Measurements from ENCODE around the gene NAV1. TPM values are rescaled to one million over a fixed set of nuclear protein-coding genes. Genes with fewer than 3 reads are reported as not detected.

The NAV1 gene
- total and polyA plus RNA-seq, 2 donors (not counting 3 experiments of a cell fraction or from before 2014, with no cell fraction given): 19.9 to 138 TPM

- H3K4me2 ChIP-seq (ENCODE audit: insufficient read depth, low read length): no peak overlapping the region
- CTCF ChIA-PET: interaction anchor here (1.1 to 26.3 kb wide), 3 partner anchors 20 to 75 kb away, joined by 3 to 1317 read pairs (median 140); partner anchors contain the start of gene PHLDA3
These were observed 28.2 kb upstream of the NAV1 start for GRCh38 chr1:201510734-201511133.

GRCh38 chr1:201511396-201511940, 27.5 kb upstream of the NAV1 start:
- no peak for TF ChIP-seq GATA2 (IDR thresholded peaks at IDR 0.05; ENCODE audit: insufficient read depth, insufficient read length, low read depth, low read length)
- no peak for TF ChIP-seq MAX (IDR thresholded peaks at IDR 0.05; ENCODE audit: insufficient read depth, insufficient read length)
- TF ChIP-seq FOS (IDR thresholded peaks at IDR 0.05; ENCODE audit: borderline replicate concordance, insufficient read depth, low read length): no peak
- no peak for TF ChIP-seq POLR2A (IDR thresholded peaks at IDR 0.05; ENCODE audit: low read depth, low read length)
- TF ChIP-seq POLR2AphosphoS5 (IDR thresholded peaks at IDR 0.05; ENCODE audit: insufficient read depth, low read depth, low read length): no peak
- TF ChIP-seq CTCF (IDR thresholded peaks at IDR 0.05; ENCODE audit: extremely low read depth in 1 of 2, insufficient read depth in 1 of 2, low read depth in 1 of 2, low read length in 2 of 2): no peak
- CTCF ChIA-PET: interaction anchor here (0.5 to 26.3 kb wide), 13 partner anchors 10 to 128 kb away, joined by 3 to 1317 read pairs (median 14); partner anchors contain the start of gene PHLDA3
- dilution Hi-C loops (cut with MboI; ENCODE audit: extremely low pct_ligation_motif_present, low sequenced_read_pairs) (no loop called here), intact Hi-C loops (cut with micrococcal nuclease) (no loop called here)
- H3K4me1 ChIP-seq (ENCODE audit: control insufficient read depth, extremely low read depth, insufficient read depth, low read length): peaks cover 20% of the 10 kb centered on the region
- H3K27ac ChIP-seq (ENCODE audit: insufficient read depth, low read depth, low read length): no peak overlapping the region
- no peaks in the 10 kb centered on the region for H3K27me3 ChIP-seq (ENCODE audit: control insufficient read depth in 2 of 2, insufficient read depth in 2 of 2, low read length in 2 of 2)
- BruUV-seq (replicated peaks): no TSS peak
- H3K4me3 ChIP-seq (replicated peaks in 1 of 3; ENCODE audit: insufficient read depth in 1 of 3, low read depth in 1 of 3, low read length in 3 of 3): no peak overlapping the region
- H3K9ac ChIP-seq (replicated peaks; ENCODE audit: extremely low read depth, insufficient read depth, low read length): no peak overlapping the region
- POLR2A ChIA-PET: interaction anchor here (0.7 to 2.0 kb wide), 7 partner anchors 8 to 43 kb away, joined by 4 to 17 read pairs (median 6); partner anchors contain the start of gene PHLDA3
- FAIRE-seq: no peak
- no peaks in the 10 kb centered on the region for H3K36me3 ChIP-seq (ENCODE audit: control insufficient read depth in 2 of 2, extremely low read depth in 1 of 2, insufficient read depth in 2 of 2, low read length in 2 of 2)
- peak overlapping the region; percentile 84 for H2AFZ ChIP-seq (ENCODE audit: low read depth, low read length)
- H3K9me3 ChIP-seq (replicated peaks; ENCODE audit: control insufficient read depth, insufficient read depth, low read length): no peaks in the 10 kb centered on the region
- peaks cover 4% of the 10 kb centered on the region for H3K79me2 ChIP-seq (ENCODE audit: control insufficient read depth, insufficient read depth, low read length)
- peak overlapping the region; percentile 14 for H3K4me2 ChIP-seq (ENCODE audit: insufficient read depth, low read length)
- DNase-seq (ENCODE audit: low read depth, low spot score): no peak
- no peaks in the 10 kb centered on the region for H4K20me1 ChIP-seq (replicated peaks; ENCODE audit: control insufficient read depth, extremely low read depth, insufficient read depth, low read length)
- H3K9me1 ChIP-seq (replicated peaks; ENCODE audit: control insufficient read depth, extremely low read depth, insufficient read depth, low read length): no peaks in the 10 kb centered on the region

More at GRCh38 chr1:201510734-201511133, 28.2 kb upstream of the NAV1 start:
- FAIRE-seq: no peak
- POLR2A ChIA-PET: no interaction called here
- Histone ChIP-seq H3K27ac (ENCODE audit: insufficient read depth, low read depth, low read length) (no peak overlapping the region), H2AFZ (ENCODE audit: low read depth, low read length) (no peak overlapping the region), H3K9me3 (replicated peaks; ENCODE audit: control insufficient read depth, insufficient read depth, low read length) (no peaks in the 10 kb centered on the region), H3K36me3 (ENCODE audit: control insufficient read depth in 2 of 2, extremely low read depth in 1 of 2, insufficient read depth in 2 of 2, low read length in 2 of 2) (no peaks in the 10 kb centered on the region), H3K4me3 (replicated peaks in 1 of 3; ENCODE audit: insufficient read depth in 1 of 3, low read depth in 1 of 3, low read length in 3 of 3) (no peak overlapping the region), H3K79me2 (ENCODE audit: control insufficient read depth, insufficient read depth, low read length) (peaks cover 11% of the 10 kb centered on the region), H4K20me1 (replicated peaks; ENCODE audit: control insufficient read depth, extremely low read depth, insufficient read depth, low read length) (no peaks in the 10 kb centered on the region), H3K4me1 (ENCODE audit: control insufficient read depth, extremely low read depth, insufficient read depth, low read length) (peaks cover 24% of the 10 kb centered on the region), H3K27me3 (ENCODE audit: control insufficient read depth in 2 of 2, insufficient read depth in 2 of 2, low read length in 2 of 2) (no peaks in the 10 kb centered on the region), H3K9ac (replicated peaks; ENCODE audit: extremely low read depth, insufficient read depth, low read length) (no peak overlapping the region), H3K9me1 (replicated peaks; ENCODE audit: control insufficient read depth, extremely low read depth, insufficient read depth, low read length) (no peaks in the 10 kb centered on the region)
- BruUV-seq (replicated peaks): no TSS peak
- dilution Hi-C loops (cut with MboI; ENCODE audit: extremely low pct_ligation_motif_present, low sequenced_read_pairs): no loop called here
- no peak for TF ChIP-seq EZH2 (IDR thresholded peaks at IDR 0.05; ENCODE audit: borderline replicate concordance, low read depth, low read length, severe bottlenecking)
- no peak for DNase-seq (ENCODE audit: low read depth, low spot score)
- intact Hi-C loops (cut with micrococcal nuclease): no loop called here
